Transverse colon (tissue), 4 donors: ENCODE results near the gene MMP2. TPM values are rescaled to one million over a fixed set of nuclear protein-coding genes. Genes with fewer than 3 reads are reported as not detected.
A peak's percentile ranks its signal among the peaks of the same experiment; 100 is the strongest.

ENCODE experiments used
- DNase-seq: peaks from one replicate; pipeline ENCODE4 v3.0.0-alpha.2; 2019
- H3K27ac ChIP-seq, 4 donors: fragments of 200-600 bp; sonication (generic); 2 replicates each; pipeline ENCODE4 v1.5.1; 2016 to 2018; ENCODE audit warnings: inconsistent platforms in 4 of 4
- H3K27me3 ChIP-seq: fragments of 200-600 bp; sonication (generic); 2 replicates; pipeline ENCODE4 v1.5.1; 2017; ENCODE audit warnings: inconsistent platforms
- H3K36me3 ChIP-seq, 4 donors: fragments of 200-600 bp; sonication (generic); 2 replicates each; pipeline ENCODE4 v1.5.1; 2017 to 2019; ENCODE audit warnings: inconsistent platforms in 4 of 4
- H3K4me1 ChIP-seq, 4 donors: fragments of 200-600 bp; sonication (generic); 2 replicates each; pipeline ENCODE4 v1.5.1; 2017 to 2020; ENCODE audit warnings: inconsistent platforms in 4 of 4
- H3K4me3 ChIP-seq, 4 donors: fragments of 200-600 bp; sonication (generic); 1 replicate in 1 of 4; 2 replicates in 3 of 4; pipeline versions ENCODE4 v1.5.1 to v1.6.1; 2017 to 2019; ENCODE audit warnings: inconsistent platforms in 4 of 4
- H3K9me3 ChIP-seq, 2 donors: fragments of 200-600 bp; sonication (generic); 2 replicates each; pipeline ENCODE4 v1.5.1; 2017 to 2019; ENCODE audit warnings: inconsistent platforms in 2 of 2
- CTCF ChIP-seq, 5 experiments: fragments of 200-600 bp in 3 of 5; fragments of 450-650 bp in 2 of 5; sonication (generic) in 3 of 5; IDR thresholded peaks; 1 replicate in 2 of 5; 2 replicates in 3 of 5; pipeline ENCODE4 v1.5.1; 2016 to 2017; ENCODE audit warnings: antibody characterized with exemption in 5 of 5, inconsistent platforms in 3 of 5, mild to moderate bottlenecking in 2 of 5, moderate library complexity in 1 of 5
- EP300 ChIP-seq: sonication (generic); formaldehyde crosslinking; IDR thresholded peaks from one replicate; pipeline ENCODE4 v1.6.1; 2017; ENCODE audit warnings: antibody characterized with exemption, low read depth
- POLR2A ChIP-seq: fragments of 450-650 bp; IDR thresholded peaks from one replicate; pipeline ENCODE4 v1.6.1; 2016; ENCODE audit warnings: antibody characterized with exemption, mild to moderate bottlenecking, moderate library complexity
- POLR2AphosphoS5 ChIP-seq, 3 donors: sonication (generic); formaldehyde crosslinking; IDR thresholded peaks; one replicate each; pipeline ENCODE4 v1.6.1; 2016; ENCODE audit warnings: antibody characterized with exemption in 3 of 3
- WGBS, 2 donors: methylation state at CpG; one replicate each; pipeline ENCODE4 v1.1.5; 2018; ENCODE audit warnings: low coverage in 1 of 2; 5-methylcytosine and 5-hydroxymethylcytosine counted together
- in situ Hi-C, 4 donors: fragments of 200-750 bp; cut with MboI; loops; one replicate each; pipeline versions ENCODE4 v1.15.0 to v1.15.1; 2017; ENCODE audit warnings: low sequenced_read_pairs in 3 of 4, low pct_ligation_motif_present in 1 of 4, low pct_unique_long_range_greater_than_20kb in 1 of 4
- intact Hi-C: fragments of 100-400 bp; cut with DNase I; formaldehyde crosslinking; loops from one replicate; pipeline ENCODE4 v1.15.1; 2023; ENCODE audit warnings: low total_unique reads
- total RNA-seq, 4 donors: library from RNA; depleted of rRNA; stranded (reverse); fragments of >200 nt; gene quantifications; one replicate each; pipeline ENCODE4 v1.1.0, GENCODE V29; 2016

The MMP2 gene
- total RNA-seq, 4 donors from 2014 or later: 52.7 to 105 (median 73.1) TPM

GRCh38 chr16:55481023-55481422 is 2.0 kb downstream of the MMP2 start:
- Histone ChIP-seq H3K36me3 (no peaks in the 10 kb centered on the region), H3K4me1 (peaks cover 0 to 13% (median 2%) of the 10 kb centered on the region in 4 donors), H3K4me3 (peak overlapping the region in 2 of 4 donors; percentile 40 to 59), H3K27me3 (peaks cover 39% of the 10 kb centered on the region), H3K27ac (peak overlapping the region; percentile 76 to 85 (median 81)), H3K9me3 (no peaks in the 10 kb centered on the region)
- no peak for DNase-seq
- intact Hi-C loops (no loop called here), in situ Hi-C loops (no loop called here)
- TF ChIP-seq CTCF (IDR thresholded peaks at IDR 0.05) (no peak), EP300 (no peak), POLR2AphosphoS5 (IDR thresholded peaks at IDR 0.05) (no peak), POLR2A (no peak)
- WGBS, 2 donors: 49 to 69% methylated on average over 3 to 4 of the region's 4 CpGs

DNA sequence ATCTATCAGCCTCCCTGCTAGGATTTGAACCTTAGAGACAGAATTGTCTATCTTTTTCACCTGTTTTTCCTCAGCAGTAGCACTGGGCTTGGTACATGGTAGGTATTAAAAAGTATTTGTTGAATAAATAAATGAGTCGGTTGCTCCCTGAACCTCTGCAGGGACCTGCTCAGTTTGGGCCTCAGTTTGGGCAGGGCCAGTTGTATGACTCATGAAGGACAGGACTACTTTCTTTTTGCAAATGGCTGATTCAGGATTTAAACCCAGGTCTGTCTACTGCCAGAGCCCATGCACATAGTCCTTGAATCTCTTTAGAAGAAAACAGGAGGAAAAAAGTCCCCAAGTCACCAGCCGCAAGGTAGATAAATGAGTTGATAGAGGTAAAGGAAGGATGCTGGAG is 3.1 kb downstream of the MMP2 start:
- peaks cover 0 to 13% (median 2%) of the 10 kb centered on the region in 4 donors for H3K4me1 ChIP-seq
- intact Hi-C loops (no loop called here), in situ Hi-C loops (no loop called here)
- H3K27ac ChIP-seq: peak overlapping the region in 3 of 4 donors; percentile 76 to 85 (median 79)
- H3K4me3 ChIP-seq: no peak overlapping the region
- no peaks in the 10 kb centered on the region for H3K9me3 ChIP-seq
- no peaks in the 10 kb centered on the region for H3K36me3 ChIP-seq
- peaks cover 39% of the 10 kb centered on the region for H3K27me3 ChIP-seq
- DNase-seq: no peak
- WGBS, 2 donors: 73 to 75% methylated on average over 2 of the region's 2 CpGs
- TF ChIP-seq CTCF (IDR thresholded peaks at IDR 0.05) (no peak), EP300 (no peak), POLR2AphosphoS5 (IDR thresholded peaks at IDR 0.05) (no peak), POLR2A (no peak)

DNA sequence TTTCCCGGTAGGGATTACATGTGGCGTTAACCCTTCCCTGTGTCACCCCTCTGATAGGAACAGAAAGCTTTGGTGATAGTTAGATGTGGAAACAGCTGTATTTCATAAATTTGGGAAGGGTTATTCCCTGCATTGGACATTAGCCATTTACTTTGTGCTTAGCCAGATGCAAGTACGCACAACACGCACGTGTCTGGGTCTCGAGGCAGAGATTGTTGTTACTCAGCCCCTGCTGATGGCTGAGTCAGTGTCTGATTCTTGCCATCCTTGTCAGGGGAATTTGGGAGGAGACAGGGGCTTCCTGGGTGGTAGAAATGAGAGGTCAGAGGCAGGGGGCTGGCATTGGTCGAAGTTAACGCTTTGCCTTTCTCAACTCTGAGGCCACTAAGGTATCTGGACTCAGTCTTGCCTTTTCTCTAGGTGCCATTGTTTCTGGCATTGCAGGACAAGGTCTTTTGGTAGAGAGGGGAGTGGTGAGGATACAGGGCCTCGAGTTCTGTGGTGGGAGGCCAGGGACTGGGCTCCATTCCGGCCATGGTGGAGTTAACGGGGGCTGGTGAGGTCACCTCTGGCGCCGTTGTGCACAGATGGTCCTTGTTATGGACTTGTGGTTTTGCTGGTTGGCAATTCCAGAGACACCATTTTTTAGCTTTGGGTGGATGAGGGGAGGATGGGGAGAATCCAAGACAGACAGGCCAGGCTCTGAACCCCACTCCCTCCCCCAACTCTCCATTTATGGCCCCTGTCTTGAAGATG is 8.2 kb downstream of the MMP2 start:
- no peaks in the 10 kb centered on the region for H3K9me3 ChIP-seq
- H3K27ac ChIP-seq: peak overlapping the region; percentile 21 to 64 (median 40)
- H3K4me1 ChIP-seq: peaks cover 0 to 2% (median 0%) of the 10 kb centered on the region in 4 donors
- no peak for DNase-seq
- intact Hi-C loops (no loop called here), in situ Hi-C loops (no loop called here)
- WGBS, 2 donors: 66 to 76% methylated on average over 8 to 13 of the region's 13 CpGs
- H3K4me3 ChIP-seq: no peak overlapping the region
- no peak for TF ChIP-seq CTCF (IDR thresholded peaks at IDR 0.05)
- TF ChIP-seq POLR2AphosphoS5 (IDR thresholded peaks at IDR 0.05): peak in 2 of 3 donors; percentile 54 to 58
- no peak for TF ChIP-seq EP300
- no peaks in the 10 kb centered on the region for H3K27me3 ChIP-seq
- H3K36me3 ChIP-seq: no peaks in the 10 kb centered on the region

DNA sequence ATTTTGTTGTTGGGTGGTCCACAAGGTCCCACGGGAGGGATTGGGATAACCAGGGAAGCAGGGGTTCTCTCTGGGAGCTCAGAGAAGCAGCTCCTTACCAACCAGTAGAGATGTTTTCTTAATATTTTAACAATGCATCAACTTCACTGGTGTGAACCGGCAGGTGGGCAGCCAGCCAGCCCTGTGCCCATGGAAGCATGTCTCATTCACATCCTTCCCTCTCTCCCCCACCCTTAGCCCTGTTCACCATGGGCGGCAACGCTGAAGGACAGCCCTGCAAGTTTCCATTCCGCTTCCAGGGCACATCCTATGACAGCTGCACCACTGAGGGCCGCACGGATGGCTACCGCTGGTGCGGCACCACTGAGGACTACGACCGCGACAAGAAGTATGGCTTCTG is 9.3 kb downstream of the MMP2 start:
- Histone ChIP-seq H3K36me3 (no peaks in the 10 kb centered on the region), H3K4me1 (no peaks in the 10 kb centered on the region)
- in situ Hi-C loops: no loop called here

More for the DNA sequence above, 9.3 kb downstream of the MMP2 start:
- Histone ChIP-seq H3K27ac (peak overlapping the region in 2 of 4 donors; percentile 2 to 64), H3K4me3 (no peak overlapping the region), H3K27me3 (no peaks in the 10 kb centered on the region), H3K9me3 (no peaks in the 10 kb centered on the region)
- intact Hi-C loops: no loop called here
- WGBS, 2 donors: 92% methylated on average over 12 of the region's 12 CpGs; no CpG with 5 or more reads in 1 of the 2 donors
- DNase-seq: no peak
- TF ChIP-seq POLR2A: no peak
- TF ChIP-seq CTCF (IDR thresholded peaks at IDR 0.05): no peak
- TF ChIP-seq EP300: no peak
- no peak for TF ChIP-seq POLR2AphosphoS5 (IDR thresholded peaks at IDR 0.05)
